Dedifferentiated amniotic fluid mesenchymal stem cell (primary cell): Measurements from ENCODE around the gene DMD.
"Not testable (repeated sequence)": the region's sequence is repeated elsewhere in the genome, so short reads cannot be mapped to it uniquely, and the experiment has no call there.

ENCODE experiments used
- DNase-seq: peaks from one replicate; pipeline ENCODE4 v3.0.0-alpha.2; 2016; ENCODE audit errors: extremely low spot score

The DMD gene

GRCh38 chrX:32618154-32618553 lies 593.2 kb downstream of the DMD start:
- DNase-seq, result no peak

DNA sequence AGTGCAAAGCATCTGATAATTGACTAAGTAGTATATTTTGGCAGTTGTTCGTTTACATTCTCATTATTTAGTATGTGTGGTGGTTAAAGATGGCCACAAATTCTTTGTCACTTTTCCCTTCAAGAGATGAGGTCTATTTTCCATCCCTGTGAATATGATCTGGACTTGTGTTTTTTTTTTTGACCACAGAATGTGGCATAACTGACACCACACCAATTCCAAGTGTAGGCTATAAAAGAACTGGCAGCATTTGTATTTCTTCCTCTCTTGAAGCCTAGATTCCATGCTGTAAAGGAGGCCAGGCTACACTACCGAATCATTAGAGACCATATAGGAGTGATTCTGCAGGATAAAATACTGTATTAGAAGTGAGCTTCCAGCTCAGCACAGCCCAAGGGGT lies 596.6 kb downstream of the DMD start:
- DNase-seq, result no peak

DNA sequence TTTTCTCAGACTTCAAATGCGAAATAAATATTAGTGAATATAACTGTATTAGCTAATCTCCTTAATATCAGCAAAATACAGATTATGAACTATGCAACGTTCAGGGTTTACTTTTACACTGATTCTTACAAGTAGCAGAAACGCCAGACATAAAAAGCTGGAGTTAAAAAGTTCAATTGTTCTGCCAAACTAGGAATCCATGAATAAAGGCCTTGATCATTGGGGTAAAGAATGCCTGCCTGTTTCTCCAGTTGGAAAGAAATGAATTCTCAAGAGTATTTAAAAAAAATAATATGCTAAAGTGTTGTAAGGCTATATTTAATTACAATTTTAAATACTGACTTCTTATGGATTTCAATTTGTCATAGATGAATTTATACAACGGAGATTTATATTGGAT lies 612.2 kb downstream of the DMD start:
- no peak for DNase-seq

- no peak for DNase-seq
These were observed 612.6 kb downstream of the DMD start for GRCh38 chrX:32598707-32599106.

- DNase-seq, result no peak
These were observed 613.6 kb downstream of the DMD start for GRCh38 chrX:32597777-32598176.

DNA sequence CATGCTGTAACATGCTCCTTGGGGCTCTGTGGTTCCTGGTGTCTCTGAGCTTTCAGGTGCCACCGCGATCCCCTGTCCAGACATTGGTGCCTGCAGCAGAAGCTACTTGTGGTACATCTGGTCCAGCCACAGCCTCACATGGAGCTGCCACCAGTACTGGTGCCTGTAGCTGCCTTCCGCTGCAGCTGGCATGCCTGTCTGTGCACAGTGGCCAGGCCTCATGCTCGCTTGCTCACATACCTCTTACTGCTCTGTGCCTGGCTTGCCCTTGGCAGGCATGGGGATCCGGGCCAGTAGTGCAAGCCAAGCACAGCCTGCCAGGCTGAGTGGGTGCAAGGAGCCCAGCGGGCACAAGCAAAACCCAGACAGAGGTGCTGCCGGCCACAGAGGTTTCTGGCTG lies 618.6 kb downstream of the DMD start:
- DNase-seq, result no peak

- no peak for DNase-seq
These were observed 619.8 kb downstream of the DMD start for GRCh38 chrX:32591589-32591988.

GRCh38 chrX:32582729-32583128 lies 628.6 kb downstream of the DMD start:
- DNase-seq, result no peak

DNA sequence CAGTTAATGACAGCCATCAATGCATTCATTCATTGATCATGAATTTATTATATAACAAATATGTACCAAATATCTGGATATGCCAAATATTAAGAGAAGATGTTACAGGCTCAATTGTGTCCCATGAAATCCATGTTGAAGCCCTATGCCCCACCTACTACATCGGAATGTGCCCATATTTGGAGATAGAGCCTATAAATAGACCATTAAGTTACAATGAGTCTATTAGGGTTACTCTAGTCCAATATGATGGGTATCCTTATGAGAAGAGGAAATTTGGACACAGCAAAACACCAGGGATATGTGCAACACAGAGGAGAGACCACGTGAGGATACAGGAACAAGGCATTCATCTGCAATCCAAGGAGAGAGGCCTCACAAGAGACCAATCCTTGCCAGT lies 634.5 kb downstream of the DMD start:
- DNase-seq, result no peak

- no peak for DNase-seq
These were observed 638.7 kb downstream of the DMD start for GRCh38 chrX:32572644-32573043.

- no peak for DNase-seq
These were observed 639.8 kb downstream of the DMD start for GRCh38 chrX:32571579-32571978.

DNA sequence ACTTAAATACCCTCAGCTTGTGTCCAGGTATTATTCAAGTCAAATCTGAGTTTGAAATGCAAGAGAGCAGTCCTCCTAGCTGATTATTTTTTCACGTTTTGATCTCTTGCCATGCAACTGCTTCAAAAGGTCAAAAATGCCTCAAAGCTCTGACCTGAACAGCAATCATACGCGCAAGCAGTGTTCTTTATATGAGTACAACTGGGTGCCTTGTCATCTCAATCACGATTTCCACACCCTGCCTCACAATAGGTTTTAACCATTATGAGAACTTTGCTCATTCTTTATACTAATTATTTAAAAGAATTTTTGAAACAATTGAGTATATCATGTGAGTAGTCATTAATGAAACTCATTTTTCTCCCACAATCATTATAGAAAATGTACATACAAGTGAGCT lies 649.1 kb downstream of the DMD start:
- DNase-seq, result no peak

- no peak for DNase-seq
These were observed 666.2 kb downstream of the DMD start for GRCh38 chrX:32545101-32545500.

DNA sequence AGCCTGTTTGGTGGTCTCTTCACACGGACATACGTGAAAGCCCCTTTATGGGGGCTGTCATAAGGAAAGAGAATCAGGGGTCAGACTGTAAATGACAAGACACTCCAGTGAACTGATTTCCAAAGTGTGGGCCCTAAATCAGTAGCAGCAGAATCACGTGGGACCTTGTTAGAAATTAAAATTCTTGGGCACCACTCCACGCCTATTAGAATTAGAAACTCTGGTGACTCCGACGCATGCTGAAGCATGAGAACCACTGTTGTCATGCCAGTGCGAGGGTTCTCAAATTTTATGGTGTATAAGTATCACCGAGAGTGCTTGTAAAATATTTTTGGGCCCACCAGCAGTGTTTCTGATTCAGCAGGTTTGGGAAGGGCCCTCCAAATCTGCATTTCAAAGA lies 672.8 kb downstream of the DMD start:
- DNase-seq, result no peak

GRCh38 chrX:32533848-32534247 lies 677.5 kb downstream of the DMD start:
- DNase-seq, result no peak

- DNase-seq, result no peak
These were observed 679.1 kb downstream of the DMD start for GRCh38 chrX:32532262-32532661.

- DNase-seq, result peak; percentile 16
These were observed 680.4 kb downstream of the DMD start for GRCh38 chrX:32530802-32531403.

DNA sequence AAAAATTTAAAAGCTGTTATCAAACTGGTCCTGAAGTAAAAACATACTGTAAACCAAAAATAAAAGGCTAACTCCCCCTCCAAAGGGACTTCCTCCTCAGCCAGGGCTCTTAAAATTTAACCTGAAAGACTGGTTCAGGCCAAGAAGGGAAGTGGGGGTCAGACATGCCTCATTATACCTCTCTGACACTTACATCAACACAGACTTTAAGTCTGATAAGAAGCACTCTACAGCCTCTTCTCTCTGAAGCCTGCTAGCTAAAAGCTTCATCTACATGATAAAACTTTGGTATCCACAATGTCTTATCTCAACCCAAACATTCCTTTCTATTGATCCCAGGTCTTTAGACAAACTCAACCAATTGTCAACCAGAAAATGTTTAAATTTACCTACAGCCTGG lies 682.9 kb downstream of the DMD start:
- DNase-seq, result not testable (repeated sequence)

GRCh38 chrX:32525234-32525633 lies 686.1 kb downstream of the DMD start:
- no peak for DNase-seq

DNA sequence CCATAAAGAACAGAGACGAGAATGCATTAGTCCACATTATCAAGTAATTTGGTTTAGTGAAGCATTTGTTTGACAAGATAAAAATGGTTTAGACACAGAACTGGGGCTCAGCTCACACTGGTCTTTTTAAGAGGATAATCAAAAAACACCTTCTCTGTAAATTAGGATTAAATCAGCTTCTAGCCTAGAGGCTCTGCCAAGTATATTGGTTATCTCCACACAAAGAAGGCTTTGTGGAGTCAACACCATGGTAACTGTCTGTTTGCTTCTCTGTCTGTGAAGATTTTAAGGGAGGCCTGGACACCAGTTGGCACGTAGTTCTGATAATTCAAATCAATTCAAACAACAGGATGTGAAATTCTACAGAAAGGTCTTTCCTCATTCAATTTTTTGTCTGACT lies 687.0 kb downstream of the DMD start:
- DNase-seq, result no peak

GRCh38 chrX:32520789-32521188 lies 690.6 kb downstream of the DMD start:
- no peak for DNase-seq

DNA sequence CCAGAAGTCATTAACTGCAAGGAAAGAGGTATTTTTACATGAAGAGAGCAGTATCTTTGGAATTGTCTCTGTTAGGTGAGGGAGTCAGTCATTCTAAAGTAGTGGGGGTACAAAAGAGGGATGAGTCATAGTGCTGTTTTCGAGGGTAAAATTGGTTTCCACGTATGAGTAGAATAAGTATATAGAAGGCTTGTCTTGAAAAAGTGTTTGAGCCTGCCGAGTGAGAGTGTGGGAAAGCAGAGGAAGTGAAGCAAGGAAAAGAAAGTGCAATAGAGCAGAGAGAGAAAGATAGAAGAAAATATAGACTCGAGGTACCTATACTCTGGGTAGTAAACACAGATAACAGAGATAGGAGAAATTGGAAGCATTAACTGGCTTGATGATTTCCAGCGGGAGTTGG lies 696.4 kb downstream of the DMD start:
- no peak for DNase-seq

- DNase-seq, result no peak
These were observed 709.7 kb downstream of the DMD start for GRCh38 chrX:32501606-32502005.

- DNase-seq, result no peak
These were observed 714.7 kb downstream of the DMD start for GRCh38 chrX:32496671-32497070.

GRCh38 chrX:32495855-32496254 lies 715.5 kb downstream of the DMD start:
- no peak for DNase-seq
